ENCODE measurements around the gene GTF3A.

DNA sequence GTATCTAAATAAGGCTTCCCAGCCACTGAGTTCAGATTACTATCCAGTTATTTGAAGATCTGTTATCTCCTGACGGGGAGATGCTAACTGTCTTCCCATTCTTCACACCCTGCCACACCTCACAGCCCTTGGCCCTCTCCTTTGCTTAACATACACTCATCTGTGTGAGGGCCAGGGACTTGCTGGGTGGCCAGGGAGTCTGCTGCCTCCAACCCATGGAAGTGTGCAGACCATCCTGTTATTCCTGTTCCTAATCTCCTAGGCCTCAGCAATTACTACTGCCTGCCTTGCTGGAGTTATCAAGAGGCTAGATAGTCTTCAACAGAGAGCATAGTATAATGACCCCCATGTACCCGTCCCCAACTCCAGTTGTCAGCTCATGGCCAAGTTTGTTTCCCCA, 36.2 kb upstream of the GTF3A start:
- TF ChIP-seq, protein P1, sequence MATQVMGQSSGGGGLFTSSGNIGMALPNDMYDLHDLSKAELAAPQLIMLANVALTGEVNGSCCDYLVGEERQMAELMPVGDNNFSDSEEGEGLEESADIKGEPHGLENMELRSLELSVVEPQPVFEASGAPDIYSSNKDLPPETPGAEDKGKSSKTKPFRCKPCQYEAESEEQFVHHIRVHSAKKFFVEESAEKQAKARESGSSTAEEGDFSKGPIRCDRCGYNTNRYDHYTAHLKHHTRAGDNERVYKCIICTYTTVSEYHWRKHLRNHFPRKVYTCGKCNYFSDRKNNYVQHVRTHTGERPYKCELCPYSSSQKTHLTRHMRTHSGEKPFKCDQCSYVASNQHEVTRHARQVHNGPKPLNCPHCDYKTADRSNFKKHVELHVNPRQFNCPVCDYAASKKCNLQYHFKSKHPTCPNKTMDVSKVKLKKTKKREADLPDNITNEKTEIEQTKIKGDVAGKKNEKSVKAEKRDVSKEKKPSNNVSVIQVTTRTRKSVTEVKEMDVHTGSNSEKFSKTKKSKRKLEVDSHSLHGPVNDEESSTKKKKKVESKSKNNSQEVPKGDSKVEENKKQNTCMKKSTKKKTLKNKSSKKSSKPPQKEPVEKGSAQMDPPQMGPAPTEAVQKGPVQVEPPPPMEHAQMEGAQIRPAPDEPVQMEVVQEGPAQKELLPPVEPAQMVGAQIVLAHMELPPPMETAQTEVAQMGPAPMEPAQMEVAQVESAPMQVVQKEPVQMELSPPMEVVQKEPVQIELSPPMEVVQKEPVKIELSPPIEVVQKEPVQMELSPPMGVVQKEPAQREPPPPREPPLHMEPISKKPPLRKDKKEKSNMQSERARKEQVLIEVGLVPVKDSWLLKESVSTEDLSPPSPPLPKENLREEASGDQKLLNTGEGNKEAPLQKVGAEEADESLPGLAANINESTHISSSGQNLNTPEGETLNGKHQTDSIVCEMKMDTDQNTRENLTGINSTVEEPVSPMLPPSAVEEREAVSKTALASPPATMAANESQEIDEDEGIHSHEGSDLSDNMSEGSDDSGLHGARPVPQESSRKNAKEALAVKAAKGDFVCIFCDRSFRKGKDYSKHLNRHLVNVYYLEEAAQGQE (IDR thresholded peaks at IDR 0.05; ENCODE audit: unreplicated experiment) = no peak
- TF ChIP-seq, protein P2, sequence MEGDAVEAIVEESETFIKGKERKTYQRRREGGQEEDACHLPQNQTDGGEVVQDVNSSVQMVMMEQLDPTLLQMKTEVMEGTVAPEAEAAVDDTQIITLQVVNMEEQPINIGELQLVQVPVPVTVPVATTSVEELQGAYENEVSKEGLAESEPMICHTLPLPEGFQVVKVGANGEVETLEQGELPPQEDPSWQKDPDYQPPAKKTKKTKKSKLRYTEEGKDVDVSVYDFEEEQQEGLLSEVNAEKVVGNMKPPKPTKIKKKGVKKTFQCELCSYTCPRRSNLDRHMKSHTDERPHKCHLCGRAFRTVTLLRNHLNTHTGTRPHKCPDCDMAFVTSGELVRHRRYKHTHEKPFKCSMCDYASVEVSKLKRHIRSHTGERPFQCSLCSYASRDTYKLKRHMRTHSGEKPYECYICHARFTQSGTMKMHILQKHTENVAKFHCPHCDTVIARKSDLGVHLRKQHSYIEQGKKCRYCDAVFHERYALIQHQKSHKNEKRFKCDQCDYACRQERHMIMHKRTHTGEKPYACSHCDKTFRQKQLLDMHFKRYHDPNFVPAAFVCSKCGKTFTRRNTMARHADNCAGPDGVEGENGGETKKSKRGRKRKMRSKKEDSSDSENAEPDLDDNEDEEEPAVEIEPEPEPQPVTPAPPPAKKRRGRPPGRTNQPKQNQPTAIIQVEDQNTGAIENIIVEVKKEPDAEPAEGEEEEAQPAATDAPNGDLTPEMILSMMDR (conservative IDR thresholded peaks at IDR 0.05; ENCODE audit: low read depth in 2 of 2) = no peak
- TF ChIP-seq, protein P3, sequence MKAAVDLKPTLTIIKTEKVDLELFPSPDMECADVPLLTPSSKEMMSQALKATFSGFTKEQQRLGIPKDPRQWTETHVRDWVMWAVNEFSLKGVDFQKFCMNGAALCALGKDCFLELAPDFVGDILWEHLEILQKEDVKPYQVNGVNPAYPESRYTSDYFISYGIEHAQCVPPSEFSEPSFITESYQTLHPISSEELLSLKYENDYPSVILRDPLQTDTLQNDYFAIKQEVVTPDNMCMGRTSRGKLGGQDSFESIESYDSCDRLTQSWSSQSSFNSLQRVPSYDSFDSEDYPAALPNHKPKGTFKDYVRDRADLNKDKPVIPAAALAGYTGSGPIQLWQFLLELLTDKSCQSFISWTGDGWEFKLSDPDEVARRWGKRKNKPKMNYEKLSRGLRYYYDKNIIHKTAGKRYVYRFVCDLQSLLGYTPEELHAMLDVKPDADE (IDR thresholded peaks at IDR 0.05) = no peak

Data from GM23338 (cell line).